GM20431 (cell line): ENCODE data around the gene CGB8.
"Not testable (repeated sequence)": the region's sequence is repeated elsewhere in the genome, so short reads cannot be mapped to it uniquely, and the experiment has no call there.

ENCODE experiments used
- in situ Hi-C: fragments of 300-500 bp; cut with MseI, MboI; formaldehyde crosslinking; loops from one replicate; pipeline ENCODE4 v1.15.0; 2020; ENCODE audit warnings: low sequenced_read_pairs; ENCODE audit not compliant: unreplicated experiment

The CGB8 gene

DNA sequence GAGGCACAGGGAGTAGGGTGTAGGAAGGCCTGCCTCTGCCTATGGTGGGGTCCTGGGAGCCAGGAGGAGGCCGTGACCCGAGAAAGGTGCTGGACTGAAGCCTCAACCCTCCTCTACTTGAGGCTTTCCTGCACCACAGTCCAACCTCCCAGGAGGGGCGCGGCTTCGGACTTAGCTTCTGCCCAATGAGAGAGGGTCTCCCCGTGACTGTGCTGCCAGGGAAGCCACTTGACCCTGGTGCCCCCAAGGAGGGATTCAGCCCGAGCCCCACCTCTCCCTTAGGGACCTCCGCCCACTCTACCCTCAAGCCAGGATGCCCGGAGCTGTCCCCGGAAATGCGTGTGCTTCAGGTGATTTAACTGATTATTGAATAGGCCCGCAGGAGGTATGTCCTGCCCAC, at the start of gene CGB8:
Gene CGB8, minus strand, starts transcription at position 101 of the 400 bp plus-strand sequence. CDS start 372 bp downstream, outside the sequence.
- in situ Hi-C loops = not testable (repeated sequence)

- in situ Hi-C loops = no loop called here
Measured at GRCh38 chr19:49097453-49098288, 48.8 kb upstream of the CGB8 start.

DNA sequence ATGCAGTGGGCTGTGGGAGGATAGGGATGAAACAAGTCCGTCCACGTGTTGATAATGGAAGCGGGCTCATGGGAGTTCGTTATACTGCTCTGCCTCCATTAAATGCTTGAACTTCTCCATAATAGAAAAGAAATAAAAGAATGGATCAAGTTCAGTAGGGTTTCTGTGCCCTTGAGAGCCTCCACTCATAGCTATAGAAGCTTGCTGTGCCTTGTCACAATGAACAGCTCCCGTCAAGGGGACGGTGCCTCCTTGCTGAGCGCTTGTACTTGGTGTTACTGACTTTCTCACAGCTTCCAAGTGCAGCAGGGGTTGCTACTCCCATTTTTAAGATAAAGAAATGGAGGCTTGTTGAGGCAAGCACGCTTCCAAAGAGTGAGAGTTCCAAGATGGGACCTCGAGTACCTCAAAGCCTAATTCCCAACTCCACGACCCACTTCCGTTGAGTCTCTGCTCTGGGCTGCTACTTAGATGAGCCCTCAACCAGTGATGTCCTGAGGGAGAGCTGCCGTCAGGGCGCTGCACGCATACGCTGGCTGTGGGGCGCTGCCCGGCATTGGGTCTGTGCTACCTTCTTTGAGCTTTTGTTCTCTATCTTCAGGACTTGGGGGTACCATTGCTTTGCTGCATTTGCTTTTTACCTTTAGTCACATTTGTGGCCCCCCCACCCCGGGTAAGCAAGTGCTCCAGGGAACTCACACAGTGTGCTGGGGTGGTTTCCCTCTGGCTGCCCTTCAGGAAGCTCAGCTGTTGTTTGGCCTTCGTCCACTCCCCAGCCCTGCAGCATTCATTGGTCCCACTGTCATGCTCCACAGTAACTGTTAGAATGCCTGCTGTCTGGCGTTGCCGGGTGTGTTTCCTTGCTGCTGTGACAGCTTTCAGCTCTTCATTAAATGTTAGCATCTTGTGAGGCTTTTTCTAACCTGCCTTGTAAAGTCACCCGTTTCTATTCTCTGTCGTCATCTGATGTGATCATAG, 45.9 kb upstream of the CGB8 start:
- in situ Hi-C loops = no loop called here

GRCh38 chr19:49092686-49093085, 43.8 kb upstream of the CGB8 start:
- in situ Hi-C loops = no loop called here

GRCh38 chr19:49091391-49092038, 42.6 kb upstream of the CGB8 start:
- in situ Hi-C loops = no loop called here

DNA sequence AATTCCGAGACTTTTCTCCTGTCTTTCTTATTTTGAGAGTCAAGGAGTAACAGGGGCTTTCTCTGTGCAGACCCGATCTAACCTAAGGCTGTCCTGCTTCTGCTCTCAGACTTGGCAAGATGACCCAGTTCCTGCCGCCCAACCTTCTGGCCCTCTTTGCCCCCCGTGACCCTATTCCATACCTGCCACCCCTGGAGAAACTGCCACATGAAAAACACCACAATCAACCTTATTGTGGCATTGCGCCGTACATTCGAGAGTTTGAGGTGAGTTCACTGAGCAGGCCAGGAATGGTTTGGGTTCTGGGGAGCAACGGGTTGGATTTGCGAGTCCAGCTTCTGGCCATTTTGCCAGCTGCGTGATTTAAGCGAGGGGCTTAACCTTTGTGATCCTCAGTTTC, 37.4 kb upstream of the CGB8 start:
- in situ Hi-C loops = no loop called here

- in situ Hi-C loops = no loop called here
Measured at GRCh38 chr19:49085868-49086232, 36.9 kb upstream of the CGB8 start.

DNA sequence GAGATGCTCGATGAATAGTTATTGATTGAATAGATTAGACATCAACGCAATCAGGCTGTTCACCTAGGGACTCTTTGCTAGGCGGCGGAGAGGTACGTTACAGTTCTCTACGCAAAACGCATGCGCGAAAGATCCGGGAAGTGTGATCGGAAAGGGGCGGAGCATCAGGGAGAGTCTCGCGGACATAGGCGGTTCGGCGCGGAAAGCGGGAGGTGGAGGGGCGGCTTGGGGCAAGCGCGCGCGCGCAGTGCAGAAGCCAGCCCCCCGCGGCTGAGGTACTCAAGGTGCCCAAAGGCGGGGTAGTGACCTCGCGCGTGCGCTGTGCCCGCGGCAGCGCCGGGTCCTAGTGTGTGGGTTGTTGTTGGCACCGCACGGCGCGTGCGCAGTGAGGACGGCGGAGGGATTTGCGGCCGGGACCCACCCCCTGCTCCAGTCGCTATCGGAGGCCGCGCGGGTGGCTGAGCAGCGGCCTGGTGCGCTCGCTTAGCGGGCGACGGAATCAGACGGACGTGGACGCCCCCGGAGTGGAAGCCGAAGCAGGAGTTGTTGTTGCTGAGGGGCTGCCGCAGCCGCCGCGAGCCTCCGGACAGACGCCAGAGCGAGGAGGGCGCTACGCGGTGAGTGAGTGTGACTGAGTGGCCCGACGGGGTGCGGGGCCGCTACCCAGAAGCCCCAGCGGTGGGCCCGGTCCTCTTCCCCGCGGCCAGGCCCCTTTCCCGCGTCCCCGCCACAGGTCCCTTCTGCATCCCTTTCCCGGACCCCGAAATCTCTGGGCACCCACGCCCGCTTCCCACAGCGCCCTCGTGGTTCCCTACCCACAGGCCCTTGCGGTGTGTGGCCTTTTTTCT, 36.3 kb upstream of the CGB8 start, which contains the start of gene SNRNP70:
Gene SNRNP70, plus strand, starts transcription at position 432 of the 848 bp plus-strand sequence. CDS start 964 bp downstream, outside the sequence.
- in situ Hi-C loops = no loop called here

DNA sequence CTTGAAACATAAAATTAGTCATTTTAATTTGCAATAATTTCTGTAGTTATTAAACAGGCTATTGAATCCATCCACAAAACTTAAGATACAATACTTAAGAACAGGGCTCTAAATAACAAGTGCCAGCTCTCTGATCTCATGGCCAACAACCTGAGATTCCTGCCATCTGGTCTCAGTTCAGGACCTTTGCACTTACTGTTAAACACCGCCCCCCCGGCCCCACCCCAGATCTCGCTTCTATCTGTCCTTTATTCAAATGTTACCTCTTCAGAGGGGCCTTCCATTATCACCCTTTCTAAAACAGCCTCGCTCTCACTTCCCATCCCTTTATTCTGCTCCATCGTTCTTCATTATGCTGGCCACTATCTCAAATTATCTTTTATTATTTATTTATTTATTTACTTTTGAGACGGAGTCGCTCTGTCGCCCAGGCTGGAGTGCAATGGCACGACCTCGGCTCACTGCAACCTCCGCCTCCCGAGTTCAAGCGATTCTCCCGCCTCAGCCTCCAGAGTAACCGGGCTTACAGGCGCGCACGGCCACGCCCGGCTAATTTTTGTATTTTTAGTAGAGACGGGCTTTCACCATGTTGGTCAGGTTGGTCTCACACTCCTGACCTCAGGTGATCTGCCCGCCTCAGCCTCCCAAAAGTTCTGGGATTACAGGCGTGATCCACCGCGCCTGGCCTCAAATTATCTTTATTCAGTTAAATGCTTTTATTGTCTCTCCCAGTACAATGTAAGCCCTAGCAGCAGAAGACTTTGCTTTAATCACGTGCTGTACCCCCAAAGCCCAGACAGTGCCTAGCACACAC, 35.5 kb upstream of the CGB8 start:
- in situ Hi-C loops = no loop called here

GRCh38 chr19:49081273-49081672, 32.4 kb upstream of the CGB8 start:
- in situ Hi-C loops = no loop called here

DNA sequence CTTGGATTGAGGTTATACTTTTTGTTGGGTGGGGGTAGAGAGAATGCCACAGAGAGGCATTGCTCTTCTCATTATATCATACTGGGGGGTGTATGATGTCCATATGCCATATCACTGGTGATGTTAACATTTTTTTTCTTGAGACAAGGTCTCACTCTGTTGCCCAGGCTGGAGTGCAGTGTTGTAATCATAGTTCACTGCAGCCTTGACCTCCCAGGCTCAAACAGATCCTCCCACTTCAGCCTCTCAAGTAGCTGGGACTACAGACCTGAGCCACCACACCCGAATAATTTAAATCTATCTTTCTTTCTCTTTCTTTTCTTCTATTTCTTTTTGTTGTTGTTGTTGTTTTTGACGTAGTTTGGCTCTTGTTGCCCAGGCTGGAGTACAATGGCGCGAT, 31.5 kb upstream of the CGB8 start:
- in situ Hi-C loops = no loop called here

DNA sequence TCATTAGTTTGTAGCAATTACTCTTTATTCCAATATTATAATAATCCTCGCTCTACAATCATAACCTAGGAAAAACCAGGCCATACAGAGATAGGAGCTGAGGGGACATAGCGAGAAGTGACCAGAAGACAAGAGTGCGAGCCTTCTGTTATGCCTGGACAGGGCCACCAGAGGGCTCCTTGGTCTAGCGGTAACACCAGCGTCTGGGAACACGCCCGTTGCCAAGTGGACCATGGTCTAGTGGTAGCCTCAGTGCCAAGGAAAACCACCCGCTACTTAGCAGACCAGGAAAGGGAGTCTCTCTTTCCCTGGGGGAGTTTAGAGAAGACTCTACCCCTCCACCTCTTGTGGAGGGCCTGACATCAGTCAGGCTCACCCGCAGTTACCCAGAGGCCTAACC, 26.0 kb upstream of the CGB8 start:
- in situ Hi-C loops = not testable (repeated sequence)

DNA sequence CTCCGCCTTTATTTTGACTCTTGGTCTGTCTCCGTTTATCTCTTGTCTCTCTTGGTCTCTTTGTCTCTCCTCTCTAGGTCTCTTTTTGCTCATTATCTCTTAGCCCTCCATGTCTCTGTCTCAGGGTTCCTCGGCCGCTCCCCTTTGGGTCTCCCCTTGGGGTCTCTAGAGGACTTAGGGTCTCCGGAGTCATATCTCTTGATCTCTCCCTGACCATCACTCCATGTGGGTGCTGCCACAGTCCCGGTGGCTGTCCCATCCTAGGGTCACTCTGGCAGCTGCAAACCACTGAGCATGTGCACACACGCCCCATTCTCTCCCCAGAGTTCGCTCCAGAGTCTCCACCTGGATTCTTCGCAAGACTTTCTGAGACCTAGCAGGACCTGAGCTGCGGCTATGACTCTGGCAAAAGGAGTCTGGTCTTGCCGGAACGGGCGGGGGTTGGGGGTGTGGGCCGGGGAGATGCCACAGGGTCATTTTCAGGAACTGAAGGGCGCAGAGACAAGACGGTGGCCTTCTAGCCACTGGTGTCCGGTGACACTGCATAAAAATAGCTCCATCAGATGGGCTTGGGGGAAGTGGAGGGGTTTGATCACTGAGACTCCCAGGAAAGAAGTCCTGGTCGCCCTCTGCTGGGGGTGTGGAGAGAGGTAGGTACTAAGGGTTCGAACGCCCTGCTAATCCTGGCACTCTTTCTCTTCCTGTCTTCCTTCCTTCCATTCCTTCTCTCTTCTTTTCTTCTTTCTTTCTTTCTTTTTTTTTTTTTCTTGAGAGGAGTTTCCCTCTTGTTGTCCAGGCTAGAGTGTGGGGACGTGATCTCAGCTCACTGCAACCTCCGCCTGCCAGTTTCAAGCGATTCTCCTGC, 24.8 kb upstream of the CGB8 start:
- in situ Hi-C loops = no loop called here

DNA sequence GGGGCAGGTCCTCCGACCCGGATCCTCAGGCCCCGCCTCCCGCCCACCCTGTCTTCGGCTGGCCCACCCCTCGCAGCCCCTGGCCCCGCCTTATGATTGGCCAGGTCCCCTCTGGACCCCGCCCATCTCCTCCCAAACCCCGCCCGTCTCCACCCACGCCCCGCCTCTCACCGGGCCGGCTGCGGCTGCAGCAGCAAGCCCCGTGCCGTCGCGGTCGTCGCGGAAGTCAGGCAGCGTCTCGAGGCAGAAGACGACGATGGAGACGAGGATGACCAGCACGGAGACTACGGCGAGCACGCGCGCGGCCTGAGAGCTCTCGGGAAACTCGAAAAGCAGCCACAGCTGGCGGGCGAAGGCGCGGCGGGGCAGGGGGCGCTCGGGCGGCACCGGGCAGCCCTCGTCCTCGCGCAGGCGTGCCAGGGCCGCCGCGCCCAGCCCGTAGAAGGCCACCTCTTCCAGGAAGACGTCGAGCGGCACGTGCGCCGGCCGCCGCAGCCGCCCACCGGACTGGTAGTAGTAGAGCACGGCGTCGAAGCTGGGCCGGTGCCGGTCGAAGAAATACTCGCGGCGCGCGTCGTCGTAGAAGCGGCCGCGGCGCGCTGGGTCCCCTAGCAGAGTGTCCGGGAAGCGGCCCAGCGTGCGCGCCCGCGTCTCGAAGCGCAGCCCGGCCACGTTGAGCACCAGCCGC, 23.1 kb upstream of the CGB8 start:
- in situ Hi-C loops = no loop called here

DNA sequence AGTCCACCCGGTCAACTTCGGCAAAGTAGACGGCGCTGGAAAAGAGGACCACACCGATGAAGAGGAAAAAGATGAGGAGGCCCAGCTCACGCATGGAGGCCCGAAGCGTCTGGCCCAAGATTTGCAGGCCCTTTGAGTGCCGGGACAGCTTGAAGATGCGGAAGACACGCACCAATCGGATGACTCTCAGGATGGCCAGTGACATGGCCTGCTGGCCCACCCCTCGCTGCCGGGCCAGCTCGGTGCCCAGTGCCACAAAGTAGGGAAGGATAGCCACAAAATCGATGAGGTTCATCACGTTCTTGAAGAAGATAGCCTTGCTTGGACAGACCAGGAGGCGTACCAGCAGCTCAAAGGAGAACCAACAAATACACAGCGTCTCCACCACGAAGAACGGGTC, 21.5 kb upstream of the CGB8 start:
- in situ Hi-C loops = no loop called here

DNA sequence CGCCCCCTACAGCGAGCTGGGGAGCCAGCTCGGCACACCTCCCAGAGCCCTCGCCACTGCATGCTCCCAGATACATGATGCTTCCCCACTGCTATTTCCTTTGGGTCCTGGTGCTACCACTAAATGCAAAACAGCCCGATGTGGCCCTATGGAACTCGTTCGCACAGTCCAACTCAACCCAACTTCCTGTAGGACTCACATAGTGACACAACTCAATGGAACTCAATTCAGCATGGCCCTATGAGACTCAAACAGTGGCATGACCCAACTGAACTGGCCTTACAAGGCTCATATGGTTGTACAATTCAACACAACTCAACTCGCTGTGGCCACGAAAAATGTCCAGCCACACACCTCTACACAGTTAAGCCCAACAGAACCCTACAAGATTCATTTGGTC, 20.1 kb upstream of the CGB8 start:
- in situ Hi-C loops = no loop called here

- in situ Hi-C loops = no loop called here
Measured at GRCh38 chr19:49067554-49067953, 18.6 kb upstream of the CGB8 start.
